ENCODE results near the gene PPP1R12C.
"Not testable (repeated sequence)": the region's sequence is repeated elsewhere in the genome, so short reads cannot be mapped to it uniquely, and the experiment has no call there.

Gene PPP1R12C

DNA sequence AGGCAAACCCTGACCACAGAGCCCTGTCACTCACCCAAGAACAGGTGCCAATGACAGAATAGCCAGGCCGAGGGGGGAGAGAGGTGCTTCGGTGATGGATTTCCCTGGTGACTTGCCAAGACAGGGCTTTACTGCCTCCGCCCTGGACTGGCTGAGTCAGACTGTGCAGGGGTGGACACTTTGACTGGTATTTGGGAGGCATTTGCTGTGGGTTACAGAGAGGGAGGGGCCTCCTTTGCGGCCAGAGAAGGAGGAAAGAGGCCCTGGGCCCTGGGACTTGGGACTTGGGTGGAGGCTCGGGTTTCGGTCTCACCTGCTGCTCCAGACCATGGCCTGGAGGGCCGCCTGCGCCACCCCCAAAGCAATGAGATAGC is 46.3 kb downstream of the PPP1R12C start:
- peak; percentile 56 for DNase-seq (ENCODE audit: low read depth)

GRCh38 chr19:55070466-55071128 is 46.8 kb downstream of the PPP1R12C start:
- no peak for DNase-seq (ENCODE audit: low read depth)

GRCh38 chr19:55069865-55070197 is 47.6 kb downstream of the PPP1R12C start:
- no peak for DNase-seq (ENCODE audit: low read depth)

DNA sequence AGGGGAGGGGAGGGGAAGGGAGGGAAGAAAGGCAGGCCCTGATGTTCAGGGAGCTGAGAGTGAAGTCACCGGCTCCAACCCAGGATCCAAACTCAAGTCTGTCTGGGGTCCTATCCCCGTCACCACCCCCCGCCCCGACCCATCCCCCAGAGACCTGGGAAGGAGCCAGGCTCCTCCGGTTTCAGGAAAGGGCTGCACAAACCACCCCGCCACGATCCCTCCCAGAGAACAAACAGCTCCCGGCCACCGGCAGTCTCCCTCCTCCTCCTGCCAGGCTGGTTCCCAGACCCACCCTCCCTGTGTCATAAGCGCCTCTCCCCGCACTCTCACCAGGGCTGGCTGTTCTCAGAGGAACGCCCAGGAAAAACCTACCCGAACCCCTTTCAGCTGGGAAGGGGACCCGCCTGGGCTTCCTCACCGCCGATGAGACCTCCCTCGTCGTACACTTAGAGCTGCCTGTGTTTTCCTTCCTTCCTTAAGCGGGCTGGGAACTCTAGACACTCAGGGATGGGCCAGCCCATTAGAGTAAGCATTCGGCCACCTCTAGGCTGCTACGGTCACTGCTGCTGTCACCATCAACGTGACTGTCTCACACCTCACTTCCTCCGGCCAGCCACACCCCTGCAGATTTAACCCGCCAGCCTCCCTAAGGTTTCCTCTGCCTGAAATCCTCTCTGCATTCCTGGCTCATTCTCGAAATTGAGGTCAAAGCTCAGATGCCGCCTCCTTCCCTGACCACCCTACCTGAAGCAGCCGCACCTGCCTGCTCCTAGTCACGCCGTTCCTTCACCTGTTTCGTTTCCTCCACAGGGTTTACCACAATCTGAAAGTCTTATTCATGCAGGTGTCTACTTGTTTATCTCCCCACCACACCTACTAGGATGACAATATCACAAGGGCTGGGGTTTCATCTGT is 48.2 kb downstream of the PPP1R12C start:
- no peak for DNase-seq (ENCODE audit: low read depth)

DNA sequence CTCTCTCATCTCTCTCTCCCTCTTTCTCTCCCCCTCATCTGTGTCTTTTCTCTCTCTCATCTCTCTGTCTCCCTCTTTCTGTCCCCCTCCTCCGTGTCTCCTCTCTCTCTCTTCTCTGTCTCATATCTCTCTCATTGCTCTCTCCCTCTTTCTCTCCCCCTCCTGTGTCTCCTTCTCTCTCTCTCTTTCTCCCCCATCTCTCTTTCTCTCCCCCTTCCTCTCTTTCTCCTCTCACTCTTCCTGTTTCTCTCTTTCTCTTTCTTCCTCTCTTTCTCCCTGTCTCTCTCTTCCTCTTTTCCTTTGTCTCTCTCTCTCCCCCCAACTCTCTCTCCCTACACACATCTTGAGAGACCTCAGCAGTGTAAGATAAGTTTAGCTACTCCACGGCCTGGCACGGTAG is 49.6 kb downstream of the PPP1R12C start:
- DNase-seq (ENCODE audit: low read depth) = no peak

DNA sequence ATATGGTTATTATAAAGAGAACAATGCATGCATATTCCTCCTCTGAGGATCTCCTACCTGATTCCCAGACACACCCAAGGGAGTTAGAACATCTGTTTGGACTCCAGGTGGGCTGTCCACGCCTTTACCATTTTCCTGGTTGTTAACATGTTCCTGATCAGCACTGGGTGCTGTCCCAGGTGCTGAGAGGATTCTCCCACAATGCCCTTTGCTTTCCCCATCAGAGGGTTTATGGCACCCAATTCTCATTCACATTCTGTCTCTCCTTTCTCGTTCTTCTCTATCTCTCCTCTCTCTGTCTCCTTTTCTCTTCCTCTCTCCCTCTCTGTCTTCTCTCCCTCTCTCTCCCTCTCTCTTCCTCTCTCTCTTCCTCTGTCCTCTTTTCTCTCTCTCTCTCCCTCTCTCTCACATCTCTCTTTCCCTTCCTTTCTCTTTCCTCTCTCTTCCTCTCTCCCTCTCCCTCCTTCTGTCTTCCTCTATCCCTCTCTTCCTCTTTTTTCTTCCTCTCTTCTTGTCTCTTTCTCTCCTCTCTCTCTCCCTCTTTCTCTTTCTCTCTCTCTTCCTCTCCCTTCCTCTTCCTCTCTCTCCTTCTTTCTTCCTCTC is 51.2 kb downstream of the PPP1R12C start:
- DNase-seq (ENCODE audit: low read depth) = no peak

DNA sequence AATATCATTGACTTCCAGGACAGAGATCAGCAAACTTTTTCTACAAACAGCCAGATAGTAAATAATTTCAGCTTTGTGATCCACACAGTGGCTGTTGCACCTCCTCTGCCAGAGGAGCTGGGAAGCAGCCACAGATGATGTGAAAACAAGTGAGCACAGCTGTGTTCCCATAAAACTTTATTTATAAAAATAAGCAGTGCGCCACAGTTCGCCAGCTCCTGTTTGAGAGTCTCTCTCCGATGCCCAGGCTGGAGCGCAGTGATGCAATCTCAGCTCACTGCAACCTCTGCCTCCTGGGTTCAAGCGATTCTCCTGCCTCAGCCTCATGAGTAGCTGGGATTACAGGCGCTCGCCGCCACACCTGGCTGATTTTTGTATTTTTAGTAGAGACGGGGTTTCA is 51.9 kb downstream of the PPP1R12C start:
- DNase-seq (ENCODE audit: low read depth) = not testable (repeated sequence)

- DNase-seq (ENCODE audit: low read depth) = no peak
Observed at GRCh38 chr19:55063492-55063843, 54.0 kb downstream of the PPP1R12C start.

DNA sequence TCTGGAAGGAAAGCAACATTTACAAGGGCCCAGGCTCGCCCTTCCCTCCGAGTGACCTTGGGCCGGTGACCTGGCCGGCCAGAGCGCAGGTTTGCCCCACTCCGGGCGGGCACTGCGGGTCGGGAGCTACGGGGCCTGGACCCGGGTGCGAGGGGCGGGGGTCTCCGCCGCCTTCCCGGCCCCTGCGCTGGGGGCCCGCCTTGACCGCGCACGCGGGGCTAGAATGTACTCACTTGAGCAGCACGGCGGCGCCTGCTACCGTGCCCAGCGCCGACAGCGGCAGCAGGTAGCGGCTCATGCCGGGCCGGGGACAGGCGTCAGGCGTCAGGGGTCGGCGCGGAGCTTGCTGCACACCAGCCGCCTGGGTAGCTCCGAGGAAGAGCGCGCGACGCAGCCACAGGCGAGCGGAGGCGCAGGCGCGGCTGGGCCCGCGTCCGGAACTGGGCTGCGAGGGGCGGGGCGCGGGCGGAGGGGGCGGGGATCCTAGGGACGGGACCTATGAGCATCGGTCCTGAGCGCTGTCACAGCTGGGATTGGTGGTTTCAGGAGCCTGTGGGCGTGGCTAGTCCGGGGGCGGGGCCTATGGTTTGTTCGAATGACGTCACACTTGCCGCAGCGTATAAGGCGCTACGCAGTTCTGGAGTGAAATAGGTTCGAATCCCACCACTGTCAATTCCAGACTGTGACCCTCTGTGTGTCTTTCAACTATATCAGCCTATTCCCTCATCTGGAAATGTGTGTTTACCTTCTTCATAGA is 54.5 kb downstream of the PPP1R12C start, which contains the start of gene RDH13:
Gene RDH13 (minus strand): TSS at position 414 of the 757 bp plus-strand sequence. CDS start 116 bp downstream, at position 298.
- peak; percentile 77 for DNase-seq (ENCODE audit: low read depth)

DNA sequence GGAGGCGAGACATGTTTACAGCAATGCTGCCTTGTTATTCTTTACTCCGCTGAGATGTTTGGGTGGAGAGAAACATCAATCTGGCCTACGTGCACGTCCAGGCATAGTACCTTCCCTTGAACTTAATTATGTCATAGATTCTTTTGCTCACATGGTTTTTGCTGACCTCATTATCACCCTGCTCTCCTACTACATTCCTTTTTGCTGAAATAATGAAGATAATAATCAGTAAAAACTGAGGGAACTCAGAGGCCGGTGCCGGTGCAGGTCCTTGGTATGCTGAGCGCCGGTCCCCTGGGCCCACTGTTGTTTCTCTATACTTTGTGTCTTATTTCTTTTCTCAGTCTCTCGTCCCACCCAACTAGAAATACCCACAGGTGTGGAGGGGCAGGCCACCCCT is 57.1 kb downstream of the PPP1R12C start:
- not testable (repeated sequence) for DNase-seq (ENCODE audit: low read depth)

DNA sequence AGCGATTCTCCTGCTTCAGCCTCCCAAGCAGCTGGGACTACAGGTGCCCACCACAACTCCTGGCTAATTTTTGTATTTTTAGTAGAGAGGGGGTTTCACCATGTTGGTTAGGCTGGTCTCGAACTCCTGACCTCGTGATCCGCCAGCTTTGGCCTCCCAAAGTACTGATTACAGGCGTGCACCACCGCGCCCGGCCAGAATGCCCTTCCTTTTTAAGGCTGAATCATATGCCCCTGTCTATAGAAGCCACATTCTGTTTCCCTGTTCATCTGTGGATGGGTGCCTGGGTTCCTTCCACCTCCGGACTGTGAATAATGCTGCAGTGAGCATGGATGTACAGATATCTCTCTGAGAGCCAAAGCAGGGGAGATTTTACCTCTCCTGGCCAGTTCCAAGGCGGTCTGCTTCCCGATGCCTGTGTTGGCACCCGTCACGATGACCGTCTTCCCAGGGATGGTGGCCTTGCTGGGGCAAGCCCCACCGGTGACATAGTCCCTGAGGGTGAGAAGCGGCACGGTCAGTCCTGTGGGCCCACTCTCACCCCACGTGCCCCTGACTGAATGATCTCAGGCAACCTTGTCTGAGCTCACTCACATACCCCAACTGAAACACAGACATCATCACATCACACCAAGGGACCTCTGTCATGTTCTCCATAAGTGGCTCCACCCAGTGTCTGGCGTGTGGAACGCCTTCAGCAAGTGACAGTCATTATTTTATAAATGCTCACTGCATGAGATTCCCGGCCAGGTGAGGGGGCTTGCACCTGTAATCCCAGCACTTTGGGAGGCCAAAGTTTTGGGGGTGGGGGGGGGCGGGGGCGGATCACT is 58.4 kb downstream of the PPP1R12C start:
- no peak for DNase-seq (ENCODE audit: low read depth)

DNA sequence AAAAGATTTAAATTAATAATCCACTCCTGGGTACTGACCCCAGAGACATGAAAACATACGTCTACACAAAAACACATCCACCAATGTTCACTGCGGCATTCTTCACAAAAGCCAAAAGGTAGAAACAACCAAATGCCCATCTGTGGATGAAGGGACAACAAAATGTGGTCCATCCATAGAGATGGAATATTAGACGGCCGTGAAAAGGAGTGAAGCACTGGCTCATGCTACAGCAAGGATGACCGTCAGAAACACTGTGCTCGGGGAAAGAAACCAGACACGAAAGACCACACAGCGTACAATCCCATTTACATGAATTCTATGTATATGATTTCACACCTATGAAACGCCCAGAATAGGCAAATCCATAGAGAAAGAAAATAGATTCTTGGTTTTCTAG is 60.6 kb downstream of the PPP1R12C start:
- DNase-seq (ENCODE audit: low read depth) = no peak

DNA sequence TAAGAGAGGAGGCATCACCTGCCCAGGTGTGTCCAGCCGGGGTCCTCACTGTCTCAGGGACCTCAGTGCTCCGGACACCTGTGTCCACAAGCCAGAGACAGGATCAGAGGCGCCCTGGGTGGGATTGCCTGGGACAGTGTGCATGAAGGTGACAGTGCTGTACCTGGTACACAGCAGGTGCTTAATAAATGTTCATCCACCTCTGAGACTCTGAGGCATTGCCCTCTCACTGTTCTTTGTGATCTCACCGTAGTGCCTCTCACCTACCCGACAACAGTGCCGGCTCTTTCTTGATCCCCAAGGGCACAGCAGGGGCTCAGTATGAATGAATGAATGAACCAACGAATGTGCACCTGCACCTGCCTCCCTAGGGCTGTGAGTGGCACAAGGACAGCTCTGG is 63.7 kb downstream of the PPP1R12C start:
- DNase-seq (ENCODE audit: low read depth) = no peak

- no peak for DNase-seq (ENCODE audit: low read depth)
Observed at GRCh38 chr19:55050749-55051532, 66.5 kb downstream of the PPP1R12C start.

- no peak for DNase-seq (ENCODE audit: low read depth)
Observed at GRCh38 chr19:55048446-55048845, 69.0 kb downstream of the PPP1R12C start.

DNA sequence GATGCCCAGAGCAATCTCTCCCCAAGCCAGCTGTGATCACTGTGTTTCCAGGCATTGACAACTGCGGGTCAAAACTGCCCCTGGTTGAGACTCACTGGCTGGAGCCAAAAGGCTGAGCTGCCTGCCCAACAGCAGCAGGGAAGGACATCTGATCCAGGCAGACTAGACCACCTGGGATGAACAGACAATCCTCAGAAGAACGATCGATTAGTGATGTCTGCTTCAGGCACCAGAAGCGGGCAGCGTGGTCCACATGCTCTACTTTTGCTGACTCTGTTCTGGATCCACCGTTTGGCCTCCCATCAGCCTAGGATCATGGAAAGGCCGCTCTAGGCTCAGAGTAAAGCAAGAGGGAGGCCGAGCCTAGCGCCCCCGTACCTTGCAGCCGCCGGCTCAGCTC is 69.5 kb downstream of the PPP1R12C start:
- no peak for DNase-seq (ENCODE audit: low read depth)

DNA sequence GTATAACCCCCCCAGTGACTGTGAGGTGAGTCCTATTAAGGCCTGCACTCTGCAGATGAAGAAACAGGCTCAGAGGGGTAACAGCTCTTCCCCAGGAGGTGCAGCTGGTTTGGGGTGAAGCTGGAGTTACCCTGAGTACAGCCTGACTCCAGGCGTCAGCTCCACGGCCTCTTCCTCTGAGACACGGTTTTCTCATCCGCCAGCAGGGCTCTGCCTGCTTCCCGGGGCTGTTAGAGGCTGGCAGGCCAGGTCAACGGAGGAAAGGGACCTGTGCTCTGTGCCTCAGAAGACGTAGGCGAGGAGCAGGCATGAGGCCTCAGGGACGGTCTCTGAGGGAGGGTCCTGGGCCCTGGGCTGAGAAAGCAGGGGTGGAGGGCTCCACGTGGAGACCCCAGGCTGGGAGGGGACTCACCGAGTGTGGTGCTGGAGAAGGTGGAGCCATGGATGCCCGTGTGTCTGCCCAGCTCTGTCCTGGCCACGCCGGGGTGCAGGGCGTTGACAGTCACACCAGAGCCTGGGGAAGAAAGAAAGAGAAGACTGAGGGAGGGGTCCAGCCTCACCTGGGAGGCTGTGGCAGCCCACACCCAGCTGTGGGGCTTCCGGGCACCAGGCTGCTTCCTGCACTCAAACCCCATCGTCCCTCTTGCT is 70.3 kb downstream of the PPP1R12C start:
- no peak for DNase-seq (ENCODE audit: low read depth)

GRCh38 chr19:55044771-55045716 is 72.4 kb downstream of the PPP1R12C start:
- DNase-seq (ENCODE audit: low read depth) = no peak

GRCh38 chr19:55044286-55044685 is 73.2 kb downstream of the PPP1R12C start:
- no peak for DNase-seq (ENCODE audit: low read depth)

Data from HS-5 (cell line).